Stomach (tissue), 9 donors: ENCODE measurements around the gene CIRBP. TPM values are rescaled to one million over a fixed set of nuclear protein-coding genes. Genes with fewer than 3 reads are reported as not detected.

ENCODE experiments used
- DNase-seq, 2 donors: peaks; one replicate each; pipeline versions ENCODE4 v3.0.0 to v3.0.0-alpha.2; 2013 to 2019
- H3K27ac ChIP-seq, 5 donors: fragments of 200-600 bp in 4 of 5; sonication (generic) in 4 of 5; one replicate each; pipeline ENCODE4 v1.5.1; 2013 to 2019; ENCODE audit warnings: mild to moderate bottlenecking in 1 of 5, moderate library complexity in 1 of 5
- H3K27me3 ChIP-seq, 3 donors: fragments of 200-600 bp; sonication (generic); one replicate each; pipeline ENCODE4 v1.5.1; 2017 to 2019; ENCODE audit warnings: mixed run types in 1 of 3
- H3K36me3 ChIP-seq, 4 donors: fragments of 200-600 bp; sonication (generic); 1 replicate in 3 of 4; 2 replicates in 1 of 4; pipeline ENCODE4 v1.5.1; 2016 to 2019
- H3K4me1 ChIP-seq, 4 donors: fragments of 200-600 bp; sonication (generic); one replicate each; pipeline ENCODE4 v1.5.1; 2016 to 2019
- H3K4me3 ChIP-seq, 4 donors: fragments of 200-600 bp; sonication (generic) in 3 of 4; one replicate each; pipeline ENCODE4 v1.5.1; 2016 to 2019; ENCODE audit warnings: mild to moderate bottlenecking in 1 of 4
- H3K9me3 ChIP-seq, 4 donors: fragments of 200-600 bp; sonication (generic); one replicate each; pipeline ENCODE4 v1.5.1; 2016 to 2019
- EP300 ChIP-seq: sonication (generic); formaldehyde crosslinking; IDR thresholded peaks from one replicate; pipeline ENCODE4 v1.6.1; 2017; ENCODE audit warnings: antibody characterized with exemption
- POLR2A ChIP-seq, 4 donors: fragments of 450-650 bp; IDR thresholded peaks; one replicate each; pipeline ENCODE4 v1.6.1; 2016; ENCODE audit warnings: antibody characterized with exemption in 4 of 4, control low read depth in 2 of 4, mild to moderate bottlenecking in 1 of 4, moderate library complexity in 1 of 4
- POLR2AphosphoS5 ChIP-seq, 3 donors: sonication (generic); formaldehyde crosslinking; IDR thresholded peaks; one replicate each; pipeline ENCODE4 v1.6.1; 2016; ENCODE audit warnings: antibody characterized with exemption in 3 of 3
- WGBS, 5 donors: extraction: QIAGEN DNeasy Blood & Tissue Kit in 3 of 5; methylation state at CpG; one replicate each; pipeline versions ENCODE4 v1.1.5 to v1.1.7; 2013 to 2018; 5-methylcytosine and 5-hydroxymethylcytosine counted together
- intact Hi-C: fragments of 100-400 bp; cut with DNase I; formaldehyde crosslinking; loops from one replicate; pipeline ENCODE4 v1.15.1; 2023; ENCODE audit warnings: low total_unique reads
- polyA plus RNA-seq, 3 donors: library from polyadenylated mRNA; stranded (reverse); fragments of 200-250 nt; gene quantifications; one replicate each; pipeline ENCODE4 v1.2.3, GENCODE V29; 2013
- total RNA-seq, 5 donors: library from RNA; depleted of rRNA; stranded (reverse); fragments of >200 nt; gene quantifications; one replicate each; pipeline versions ENCODE4 v1.1.0 to v1.2.3, GENCODE V29; 2014 to 2016
- TF ChIP-seq, protein P1 (sequence below), 7 experiments: fragments of 450-650 bp in 4 of 7; fragments of 200-600 bp in 3 of 7; sonication (generic) in 3 of 7; IDR thresholded peaks; one replicate each; pipeline ENCODE4 v1.5.1; 2016 to 2019; ENCODE audit warnings: antibody characterized with exemption in 7 of 7, control low read depth in 2 of 7, mild to moderate bottlenecking in 1 of 7
- donor health status: healthy with polysubstance abuse.
- donor health status: Bipolar disorder and iron deficiency.
- donor health status: healthy.

CIRBP gene
- total and polyA plus RNA-seq, 8 donors, result 250 to 686 (median 356) TPM

- H3K9me3 ChIP-seq, result no peaks in the 10 kb centered on the region
- H3K27ac ChIP-seq, result no peak overlapping the region
- DNase-seq, result no peak
- H3K27me3 ChIP-seq, result peaks cover 17 to 57% (median 45%) of the 10 kb centered on the region in 3 donors
- intact Hi-C loops, result loop anchor here (10.0 kb wide), 1 partner anchor 82 kb away; no protein-coding TSS in a partner anchor
- peaks cover 0 to 60% (median 34%) of the 10 kb centered on the region in 4 donors for H3K4me1 ChIP-seq
- H3K36me3 ChIP-seq, result peaks cover 14 to 23% (median 18%) of the 10 kb centered on the region in 4 donors
- 75 to 84% (median 80%) methylated on average over 15 to 18 of the region's 18 CpGs for WGBS, 5 donors
- TF ChIP-seq POLR2AphosphoS5 (IDR thresholded peaks at IDR 0.05) (no peak), POLR2A (IDR thresholded peaks at IDR 0.05) (no peak), EP300 (no peak)
- TF ChIP-seq, protein P1, sequence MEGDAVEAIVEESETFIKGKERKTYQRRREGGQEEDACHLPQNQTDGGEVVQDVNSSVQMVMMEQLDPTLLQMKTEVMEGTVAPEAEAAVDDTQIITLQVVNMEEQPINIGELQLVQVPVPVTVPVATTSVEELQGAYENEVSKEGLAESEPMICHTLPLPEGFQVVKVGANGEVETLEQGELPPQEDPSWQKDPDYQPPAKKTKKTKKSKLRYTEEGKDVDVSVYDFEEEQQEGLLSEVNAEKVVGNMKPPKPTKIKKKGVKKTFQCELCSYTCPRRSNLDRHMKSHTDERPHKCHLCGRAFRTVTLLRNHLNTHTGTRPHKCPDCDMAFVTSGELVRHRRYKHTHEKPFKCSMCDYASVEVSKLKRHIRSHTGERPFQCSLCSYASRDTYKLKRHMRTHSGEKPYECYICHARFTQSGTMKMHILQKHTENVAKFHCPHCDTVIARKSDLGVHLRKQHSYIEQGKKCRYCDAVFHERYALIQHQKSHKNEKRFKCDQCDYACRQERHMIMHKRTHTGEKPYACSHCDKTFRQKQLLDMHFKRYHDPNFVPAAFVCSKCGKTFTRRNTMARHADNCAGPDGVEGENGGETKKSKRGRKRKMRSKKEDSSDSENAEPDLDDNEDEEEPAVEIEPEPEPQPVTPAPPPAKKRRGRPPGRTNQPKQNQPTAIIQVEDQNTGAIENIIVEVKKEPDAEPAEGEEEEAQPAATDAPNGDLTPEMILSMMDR (IDR thresholded peaks at IDR 0.05), result no peak
- no peak overlapping the region for H3K4me3 ChIP-seq
Measured at GRCh38 chr19:1282588-1283206, 13.6 kb downstream of the CIRBP start.

DNA sequence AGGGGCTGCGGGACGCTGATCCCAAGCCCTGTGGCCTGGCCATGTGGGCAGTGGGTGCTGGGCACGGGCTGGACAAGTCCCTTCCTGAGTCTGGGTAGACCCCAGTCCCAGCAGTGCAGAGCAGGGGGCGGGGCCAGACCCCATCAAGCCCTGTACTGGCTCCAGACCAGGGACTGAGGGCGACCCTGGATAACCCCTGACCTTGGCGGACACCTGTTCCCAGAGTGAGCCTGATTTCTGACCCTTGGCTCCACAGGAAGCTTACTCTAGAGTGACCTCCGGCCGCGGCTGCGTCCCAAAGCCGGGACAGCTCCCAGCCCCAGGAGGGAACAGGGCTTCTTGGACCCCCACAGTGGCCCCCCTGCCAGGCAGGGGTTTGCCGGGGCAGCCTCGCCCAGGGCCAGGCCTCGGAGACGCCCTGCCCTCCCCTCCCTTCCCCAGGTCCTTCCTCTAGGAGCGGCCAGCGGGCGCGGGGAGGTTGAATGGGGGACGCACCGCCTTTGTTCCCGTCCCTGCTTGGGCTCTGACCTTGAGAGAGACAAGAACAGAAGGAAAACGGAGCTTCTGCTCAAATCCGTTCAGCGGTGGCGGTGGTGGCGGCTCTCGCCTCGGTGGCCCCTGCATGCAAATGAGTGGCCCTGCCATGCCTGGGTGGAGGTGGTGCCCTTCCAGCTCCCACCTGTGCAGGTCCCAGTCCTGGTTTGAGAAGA, 14.2 kb downstream of the CIRBP start:
- intact Hi-C loops, result loop anchor here (10.0 kb wide), 1 partner anchor 81 kb away; no protein-coding TSS in a partner anchor
- 46 to 67% (median 57%) methylated on average over 13 to 29 of the region's 29 CpGs for WGBS, 5 donors
- H3K9me3 ChIP-seq, result no peaks in the 10 kb centered on the region
- no peak overlapping the region for H3K4me3 ChIP-seq
- H3K27me3 ChIP-seq, result peaks cover 21 to 64% (median 51%) of the 10 kb centered on the region in 3 donors
- TF ChIP-seq, protein P1 (IDR thresholded peaks at IDR 0.05), result no peak
- TF ChIP-seq EP300 (no peak), POLR2A (IDR thresholded peaks at IDR 0.05) (no peak), POLR2AphosphoS5 (IDR thresholded peaks at IDR 0.05) (no peak)
- H3K4me1 ChIP-seq, result peaks cover 0 to 53% (median 37%) of the 10 kb centered on the region in 4 donors
- peak in 1 of 2 donors; percentile 45 for DNase-seq
- no peak overlapping the region for H3K27ac ChIP-seq
- peaks cover 12 to 16% (median 13%) of the 10 kb centered on the region in 4 donors for H3K36me3 ChIP-seq

GRCh38 chr19:1283917-1284292, 14.8 kb downstream of the CIRBP start:
- intact Hi-C loops, result loop anchor here (10.0 kb wide), 1 partner anchor 81 kb away; no protein-coding TSS in a partner anchor
- no peak for DNase-seq
- no peak overlapping the region for H3K27ac ChIP-seq

More at GRCh38 chr19:1283917-1284292, 14.8 kb downstream of the CIRBP start:
- 50 to 83% (median 74%) methylated on average over 2 to 12 of the region's 12 CpGs for WGBS, 5 donors
- Histone ChIP-seq H3K9me3 (no peaks in the 10 kb centered on the region), H3K27me3 (peaks cover 21 to 69% (median 57%) of the 10 kb centered on the region in 3 donors), H3K4me1 (peaks cover 0 to 52% (median 37%) of the 10 kb centered on the region in 4 donors), H3K4me3 (no peak overlapping the region), H3K36me3 (peaks cover 6 to 11% (median 8%) of the 10 kb centered on the region in 4 donors)
- TF ChIP-seq, protein P1 (IDR thresholded peaks at IDR 0.05), result no peak
- no peak for TF ChIP-seq EP300
- no peak for TF ChIP-seq POLR2AphosphoS5 (IDR thresholded peaks at IDR 0.05)
- no peak for TF ChIP-seq POLR2A (IDR thresholded peaks at IDR 0.05)
